ENCODE results near the gene PAGE2B.

DNA sequence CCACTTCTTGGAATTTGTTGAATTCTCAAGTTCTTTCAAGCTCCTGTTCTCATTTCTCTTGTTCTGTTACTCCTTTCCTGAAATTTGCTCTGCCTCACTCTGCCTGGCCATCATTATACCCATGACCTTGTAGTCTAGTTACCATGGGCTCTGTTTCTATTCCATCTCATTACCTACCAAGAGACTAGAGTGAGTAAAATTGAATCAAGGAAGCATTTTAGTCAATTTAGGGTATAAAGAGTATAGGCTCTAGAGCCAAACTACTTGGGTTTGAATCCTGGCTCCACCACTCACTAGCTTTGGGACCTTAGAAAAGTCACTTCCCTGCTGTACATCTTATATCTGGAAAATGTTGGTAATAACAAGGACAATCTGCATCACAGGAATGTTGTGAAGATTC lies 46.2 kb upstream of the PAGE2B start:
- TF ChIP-seq POLR2A (IDR thresholded peaks at IDR 0.05; ENCODE audit: low read depth, low read length) (no peak), TAF1 (IDR thresholded peaks at IDR 0.05; ENCODE audit: low read depth, low read length) (no peak)
